GM10266 (cell line): ENCODE data around the gene DMRTA2.

Source experiments
- DNase-seq: peaks from one replicate; pipeline ENCODE4 v3.0.0; 2012; ENCODE audit errors: extremely low spot score
- TF ChIP-seq, protein P1 (sequence below): IDR thresholded peaks from 2 replicates; pipeline ENCODE4 v1.5.1; 2012; ENCODE audit warnings: mild to moderate bottlenecking, low read depth; ENCODE audit not compliant: control insufficient read depth, insufficient read depth; ENCODE audit errors: missing control alignments

The DMRTA2 gene

DNA sequence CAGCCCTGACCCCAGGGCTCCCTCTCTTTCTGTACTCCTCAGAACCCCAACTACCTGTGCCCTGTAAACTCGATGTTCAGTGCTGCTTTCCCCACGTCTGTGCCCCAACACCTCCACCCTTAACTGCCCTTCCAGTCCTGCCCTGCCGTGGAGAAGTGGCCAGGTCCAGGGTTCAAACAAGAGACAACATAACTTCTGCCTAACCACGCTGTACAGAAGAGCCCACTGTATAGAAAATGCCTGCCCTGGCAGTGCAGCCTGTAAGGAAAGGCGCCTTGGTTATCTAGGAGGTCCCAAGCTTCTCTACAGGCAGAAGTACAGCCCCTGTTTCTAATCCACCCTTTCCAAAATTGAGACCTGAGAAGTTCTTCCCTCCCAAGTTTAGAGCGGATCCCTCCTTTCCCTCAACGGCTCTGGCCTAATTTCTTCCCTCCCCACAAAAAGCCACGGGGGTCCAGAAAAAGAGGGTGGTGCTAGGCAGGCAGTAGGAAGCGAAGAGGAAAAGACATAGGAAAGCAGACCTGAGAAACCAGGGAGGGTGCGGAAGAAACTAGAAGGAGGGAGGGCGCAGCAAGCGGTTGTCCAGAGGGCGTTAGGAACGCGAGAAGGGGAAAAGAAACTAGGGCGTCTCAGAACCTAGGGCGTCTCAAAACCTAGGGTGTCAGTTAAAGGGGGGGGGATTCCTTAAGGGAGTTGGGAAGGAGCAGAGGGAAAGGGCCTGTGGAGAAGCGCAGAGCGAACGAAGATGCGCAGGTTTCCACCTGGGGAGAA lies 3.2 kb downstream of the DMRTA2 start:
- TF ChIP-seq, protein P1, sequence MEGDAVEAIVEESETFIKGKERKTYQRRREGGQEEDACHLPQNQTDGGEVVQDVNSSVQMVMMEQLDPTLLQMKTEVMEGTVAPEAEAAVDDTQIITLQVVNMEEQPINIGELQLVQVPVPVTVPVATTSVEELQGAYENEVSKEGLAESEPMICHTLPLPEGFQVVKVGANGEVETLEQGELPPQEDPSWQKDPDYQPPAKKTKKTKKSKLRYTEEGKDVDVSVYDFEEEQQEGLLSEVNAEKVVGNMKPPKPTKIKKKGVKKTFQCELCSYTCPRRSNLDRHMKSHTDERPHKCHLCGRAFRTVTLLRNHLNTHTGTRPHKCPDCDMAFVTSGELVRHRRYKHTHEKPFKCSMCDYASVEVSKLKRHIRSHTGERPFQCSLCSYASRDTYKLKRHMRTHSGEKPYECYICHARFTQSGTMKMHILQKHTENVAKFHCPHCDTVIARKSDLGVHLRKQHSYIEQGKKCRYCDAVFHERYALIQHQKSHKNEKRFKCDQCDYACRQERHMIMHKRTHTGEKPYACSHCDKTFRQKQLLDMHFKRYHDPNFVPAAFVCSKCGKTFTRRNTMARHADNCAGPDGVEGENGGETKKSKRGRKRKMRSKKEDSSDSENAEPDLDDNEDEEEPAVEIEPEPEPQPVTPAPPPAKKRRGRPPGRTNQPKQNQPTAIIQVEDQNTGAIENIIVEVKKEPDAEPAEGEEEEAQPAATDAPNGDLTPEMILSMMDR, result no peak
- no peak for DNase-seq

DNA sequence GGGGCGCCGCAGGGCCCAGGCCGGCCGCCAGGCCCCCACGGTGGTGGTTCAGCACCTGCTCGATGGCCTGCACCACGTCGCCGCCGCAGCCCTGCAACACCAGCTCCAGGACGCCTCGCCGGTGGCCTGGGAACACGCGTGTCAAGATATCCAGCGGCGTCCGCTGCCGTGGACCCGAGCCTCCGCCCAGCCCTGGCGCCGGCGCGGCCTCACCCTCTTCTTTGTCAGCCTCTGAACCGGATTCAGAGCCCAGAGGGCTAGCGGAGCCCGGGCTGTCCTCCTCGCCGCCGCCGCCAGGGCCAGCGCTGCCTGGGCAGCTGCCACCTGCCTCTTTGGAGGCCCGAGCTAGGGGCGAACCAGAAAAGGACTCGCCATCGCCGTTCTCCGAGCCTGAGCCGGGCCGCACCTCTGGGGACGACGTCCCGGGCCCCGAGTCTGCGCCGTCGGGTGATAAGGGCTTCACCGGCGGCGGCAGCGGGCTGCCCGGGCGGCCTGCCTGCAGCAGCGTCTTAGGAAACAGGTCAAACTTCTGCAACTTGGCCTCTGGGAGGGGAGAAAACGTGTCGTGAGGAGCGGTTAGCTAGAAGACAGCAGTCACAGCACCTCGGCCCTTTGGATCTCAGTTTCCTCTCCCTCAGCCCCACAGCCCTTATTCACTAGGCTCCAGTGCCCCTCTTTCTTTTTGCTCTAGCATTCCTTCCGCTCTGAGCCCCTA lies 3.9 kb downstream of the DMRTA2 start:
- TF ChIP-seq, protein P1, result no peak
- no peak for DNase-seq

- no peak for DNase-seq
- TF ChIP-seq, protein P1, result no peak
Measured at GRCh38 chr1:50418600-50419109, 4.6 kb downstream of the DMRTA2 start.

DNA sequence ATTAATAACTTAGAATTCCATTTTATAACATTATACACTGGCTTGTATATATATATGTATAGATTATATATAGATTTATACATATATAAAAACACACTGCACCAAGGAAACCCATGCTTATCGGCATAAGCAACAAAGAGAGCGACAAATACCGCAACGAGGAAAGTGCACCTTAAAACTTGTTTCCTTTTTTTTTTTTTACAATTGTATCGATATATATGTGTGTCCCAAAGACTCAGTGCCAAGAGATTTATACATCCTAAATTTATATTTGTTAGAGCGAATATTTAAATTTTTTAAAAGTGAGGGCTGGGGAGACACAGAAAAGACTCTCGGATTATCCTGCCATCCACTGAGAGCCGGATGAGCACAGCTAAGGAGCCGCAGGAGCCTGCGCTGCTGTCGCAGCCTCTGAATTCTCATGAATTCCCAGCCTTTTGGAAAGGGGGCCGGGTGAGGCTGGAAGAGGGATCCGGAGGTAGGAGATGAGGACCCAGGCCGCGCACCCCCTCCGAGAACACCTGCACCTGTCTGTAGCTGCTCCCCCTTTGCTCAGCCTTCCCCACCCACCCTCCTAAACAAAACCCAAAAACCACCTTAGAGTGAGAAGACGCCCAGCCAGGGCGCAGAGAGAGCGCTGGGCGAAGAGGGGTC lies 5.2 kb downstream of the DMRTA2 start:
- TF ChIP-seq, protein P1, result no peak
- DNase-seq, result no peak

DNA sequence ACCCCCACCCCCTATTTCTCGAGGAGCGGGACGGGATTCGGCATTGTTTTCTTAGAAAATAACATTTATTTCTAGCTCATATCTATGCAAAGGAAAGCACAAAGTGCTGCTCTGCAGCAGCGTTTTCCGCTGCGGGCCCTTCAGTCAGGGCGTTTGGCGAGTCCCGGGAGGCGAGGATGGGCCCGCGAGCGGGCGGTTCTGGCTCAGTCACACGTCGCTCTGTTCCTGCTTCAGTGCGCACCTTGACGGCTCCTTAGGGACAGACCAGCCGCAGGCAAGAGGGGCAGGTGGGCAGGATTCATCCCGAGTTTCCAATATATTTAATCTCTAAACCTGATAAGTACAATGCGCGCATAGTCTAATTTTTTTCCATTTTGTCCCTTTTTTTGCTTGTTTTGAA lies 5.7 kb downstream of the DMRTA2 start:
- TF ChIP-seq, protein P1, result no peak
- DNase-seq, result no peak

- TF ChIP-seq, protein P1, result no peak
- DNase-seq, result no peak
Measured at GRCh38 chr1:50416553-50417453, 6.4 kb downstream of the DMRTA2 start.
